Gastroesophageal sphincter (tissue), 3 donors: Measurements from ENCODE around the gene LMNB1.

Experiments
- CTCF ChIP-seq, 4 experiments: fragments of 200-600 bp in 2 of 4; fragments of 450-650 bp in 2 of 4; sonication (generic) in 1 of 4; IDR thresholded peaks; one replicate each; pipeline ENCODE4 v1.5.1; 2017 to 2019; ENCODE audit warnings: antibody characterized with exemption in 4 of 4, mild to moderate bottlenecking in 2 of 4, moderate library complexity in 2 of 4
- POLR2A ChIP-seq, 2 donors: fragments of 450-650 bp; IDR thresholded peaks; one replicate each; pipeline ENCODE4 v1.6.1; 2017; ENCODE audit warnings: antibody characterized with exemption in 2 of 2, mild to moderate bottlenecking in 2 of 2, moderate library complexity in 1 of 2

DNA sequence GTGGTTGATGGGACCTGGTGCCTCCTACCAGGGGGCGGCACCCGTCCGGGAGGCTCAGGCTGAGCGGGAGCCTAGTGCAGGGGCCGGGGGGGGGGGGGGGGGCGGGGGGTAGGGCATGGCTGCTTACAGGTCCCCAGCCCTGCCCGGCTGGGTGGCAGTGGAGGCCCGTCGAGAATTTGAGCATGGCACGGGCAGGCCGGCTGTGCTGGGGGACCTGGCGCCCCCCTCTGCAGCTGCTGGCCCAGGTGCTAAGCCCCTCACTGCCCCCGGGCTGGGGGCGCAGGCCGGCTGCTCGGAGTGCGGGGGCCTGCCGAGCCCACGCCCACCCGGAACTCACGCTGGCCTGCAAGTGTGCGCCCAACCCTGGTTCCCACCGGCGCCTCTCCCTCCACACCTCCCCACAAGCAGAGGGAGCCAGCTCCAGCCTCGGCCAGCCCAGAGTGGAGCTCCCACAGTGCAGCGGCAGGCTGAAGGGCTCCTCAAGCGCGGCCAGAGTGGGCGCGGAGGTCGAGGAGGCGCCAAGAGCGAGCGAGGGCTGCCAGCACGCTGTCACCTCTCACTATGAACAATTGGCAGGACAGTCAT, 77.7 kb downstream of the LMNB1 start:
- TF ChIP-seq POLR2A (IDR thresholded peaks at IDR 0.05): no peak
- no peak for TF ChIP-seq CTCF (IDR thresholded peaks at IDR 0.05)
